Measurements from ENCODE around the gene DCAF6.

The DCAF6 gene

DNA sequence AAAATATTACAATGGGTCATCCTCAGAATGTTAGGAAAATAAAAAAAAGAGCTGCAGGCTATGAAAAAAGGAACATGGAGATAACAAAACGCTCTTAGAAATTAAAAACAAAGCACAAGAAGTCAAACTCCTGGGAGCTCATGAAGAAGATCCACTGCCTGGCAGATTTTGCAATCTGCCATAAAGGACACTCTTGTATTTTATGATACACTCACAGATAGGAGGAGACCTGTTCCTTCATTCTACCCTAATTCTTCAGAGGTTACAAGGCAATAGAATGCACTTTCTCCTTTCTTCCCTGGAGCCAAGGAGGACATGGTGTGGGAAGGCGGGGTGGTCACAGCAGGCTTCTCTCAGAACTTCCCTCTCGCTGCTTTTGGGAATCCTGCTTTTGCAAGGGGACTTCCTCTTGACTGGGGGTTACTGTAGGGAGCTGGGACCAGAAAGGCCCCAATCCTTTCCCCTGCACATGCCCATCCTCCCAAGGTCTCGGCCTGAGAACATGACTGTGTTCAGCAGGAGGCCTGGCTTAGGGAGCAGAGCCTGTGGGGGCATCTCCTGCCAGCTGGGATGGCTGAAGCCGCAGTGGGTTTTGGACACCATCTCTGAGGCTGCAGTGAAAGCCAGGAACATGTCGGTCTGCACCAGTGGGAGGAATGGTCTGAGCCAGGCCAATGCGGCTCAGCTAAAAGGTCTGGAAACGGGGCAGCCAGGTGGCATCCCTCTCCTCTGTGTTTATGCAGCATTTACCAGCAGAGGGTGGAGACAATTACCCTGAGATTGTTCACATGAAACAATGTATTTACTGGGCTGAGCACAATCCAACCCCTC lies 155.5 kb downstream of the DCAF6 start:
- FAIRE-seq: no peak
- TF ChIP-seq SPI1 (IDR thresholded peaks at IDR 0.05; ENCODE audit: low read depth, low read length): no peak
- no peak for TF ChIP-seq PAX5 (IDR thresholded peaks at IDR 0.05; ENCODE audit: insufficient read depth, low read length, severe bottlenecking)
- TF ChIP-seq POLR2A (IDR thresholded peaks at IDR 0.05; ENCODE audit: low read depth, low read length): no peak
- no peak for TF ChIP-seq TAF1 (IDR thresholded peaks at IDR 0.05; ENCODE audit: low read depth, low read length)
- no peak for DNase-seq (ENCODE audit: insufficient read length, low spot score)

DNA sequence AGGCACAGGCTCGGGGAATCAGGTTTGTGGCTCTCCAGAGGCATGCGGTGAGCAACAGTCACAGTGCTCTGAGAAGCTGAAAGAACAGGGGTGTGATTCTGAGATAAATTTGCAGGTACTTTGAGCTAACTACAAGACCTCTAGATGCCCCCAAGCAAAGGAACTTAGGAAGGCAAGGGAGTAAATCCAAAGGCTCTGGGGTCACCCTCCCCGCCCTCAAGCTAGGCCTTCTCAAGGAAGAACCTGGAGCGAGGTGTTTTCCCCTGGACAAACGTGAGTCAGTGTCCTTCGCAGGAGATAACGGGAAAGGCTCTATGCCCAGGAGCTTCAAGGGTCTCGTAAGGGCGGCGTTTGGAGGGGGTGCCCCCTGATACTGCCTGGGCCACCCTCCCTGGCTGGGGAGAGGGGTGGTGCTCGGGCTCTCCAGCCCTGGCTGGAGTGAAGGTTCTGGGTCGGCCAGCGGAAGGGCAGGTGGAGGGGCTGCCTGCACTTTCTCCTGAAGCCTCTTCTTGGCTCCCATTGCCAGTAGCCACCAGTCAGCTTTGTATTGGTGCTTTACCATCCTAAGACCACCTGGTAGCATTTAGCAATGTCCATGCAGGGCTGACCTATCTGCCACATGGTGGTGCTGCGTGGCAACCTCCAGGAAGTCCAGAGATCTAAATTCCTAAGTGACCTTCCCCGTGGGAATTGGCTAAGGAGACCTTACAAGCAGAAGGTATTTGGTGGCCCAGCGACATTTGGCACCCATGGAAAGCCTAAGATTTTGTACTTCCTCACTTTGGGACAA lies 156.3 kb downstream of the DCAF6 start:
- FAIRE-seq (no peak), DNase-seq (ENCODE audit: insufficient read length, low spot score) (no peak)
- TF ChIP-seq POLR2A (IDR thresholded peaks at IDR 0.05; ENCODE audit: low read depth, low read length) (no peak), SPI1 (IDR thresholded peaks at IDR 0.05; ENCODE audit: low read depth, low read length) (no peak), POU2F2 (IDR thresholded peaks at IDR 0.05; ENCODE audit: low read depth, low read length) (no peak), PAX5 (IDR thresholded peaks at IDR 0.05; ENCODE audit: insufficient read depth, low read length, severe bottlenecking) (no peak), POLR2AphosphoS5 (IDR thresholded peaks at IDR 0.05; ENCODE audit: low read depth, low read length) (no peak), TAF1 (IDR thresholded peaks at IDR 0.05; ENCODE audit: low read depth, low read length) (no peak)

DNA sequence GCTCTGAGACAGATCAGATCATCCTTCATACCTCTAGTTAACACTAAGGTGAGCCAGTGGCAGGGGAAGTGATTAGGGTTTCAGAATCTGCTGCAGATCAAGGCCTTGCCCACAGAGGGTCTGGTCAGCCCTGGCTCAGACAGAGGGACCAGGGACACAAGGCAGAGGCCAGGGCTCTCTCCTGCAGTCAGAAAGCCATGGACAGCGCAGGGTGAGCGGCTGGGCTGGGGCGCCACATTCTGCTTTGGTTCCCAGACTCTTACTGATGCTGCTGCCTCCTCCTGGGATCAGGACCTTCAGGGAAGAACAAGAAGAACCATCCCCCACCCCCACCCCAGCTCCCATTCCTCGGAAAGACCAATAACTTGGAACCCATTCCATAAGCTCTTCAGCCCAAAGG lies 157.1 kb downstream of the DCAF6 start:
- FAIRE-seq (no peak), DNase-seq (ENCODE audit: insufficient read length, low spot score) (no peak)
- no peak for TF ChIP-seq TAF1 (IDR thresholded peaks at IDR 0.05; ENCODE audit: low read depth, low read length)
- no peak for TF ChIP-seq POLR2AphosphoS5 (IDR thresholded peaks at IDR 0.05; ENCODE audit: low read depth, low read length)

DNA sequence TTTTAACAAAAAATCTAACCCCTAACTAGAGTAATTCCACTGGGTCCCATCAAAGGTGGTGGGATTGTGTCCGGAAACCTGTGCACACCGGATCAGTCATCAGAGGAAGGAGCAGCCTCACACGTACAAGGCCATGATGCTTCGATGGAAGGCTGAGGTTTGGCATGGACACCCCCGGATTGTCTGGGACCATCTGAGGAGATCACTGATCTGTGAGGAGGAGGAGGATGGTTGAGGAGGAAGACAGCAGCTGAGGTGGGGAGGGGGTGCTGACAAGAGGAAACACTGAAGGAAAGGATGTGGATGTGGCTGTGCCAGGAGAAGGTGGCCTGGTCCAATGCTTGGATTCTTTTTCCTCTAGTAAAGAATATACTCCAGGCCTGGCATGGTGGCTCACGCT lies 159.0 kb downstream of the DCAF6 start:
- no peak for TF ChIP-seq TAF1 (IDR thresholded peaks at IDR 0.05; ENCODE audit: low read depth, low read length)
- no peak for TF ChIP-seq POLR2A (IDR thresholded peaks at IDR 0.05; ENCODE audit: low read depth, low read length)
- TF ChIP-seq SPI1 (IDR thresholded peaks at IDR 0.05; ENCODE audit: low read depth, low read length): no peak
- TF ChIP-seq POLR2AphosphoS5 (IDR thresholded peaks at IDR 0.05; ENCODE audit: low read depth, low read length): no peak
- no peak for TF ChIP-seq POU2F2 (IDR thresholded peaks at IDR 0.05; ENCODE audit: low read depth, low read length)
- TF ChIP-seq PAX5 (IDR thresholded peaks at IDR 0.05; ENCODE audit: insufficient read depth, low read length, severe bottlenecking): no peak
- FAIRE-seq (no peak), DNase-seq (ENCODE audit: insufficient read length, low spot score) (no peak)

GRCh38 chr1:168096296-168097165 lies 160.0 kb downstream of the DCAF6 start:
- DNase-seq (ENCODE audit: insufficient read length, low spot score) (no peak), FAIRE-seq (no peak)
- TF ChIP-seq POU2F2 (IDR thresholded peaks at IDR 0.05; ENCODE audit: low read depth, low read length) (no peak), POLR2A (IDR thresholded peaks at IDR 0.05; ENCODE audit: low read depth, low read length) (no peak), SPI1 (IDR thresholded peaks at IDR 0.05; ENCODE audit: low read depth, low read length) (no peak), TAF1 (IDR thresholded peaks at IDR 0.05; ENCODE audit: low read depth, low read length) (no peak), POLR2AphosphoS5 (IDR thresholded peaks at IDR 0.05; ENCODE audit: low read depth, low read length) (no peak), PAX5 (IDR thresholded peaks at IDR 0.05; ENCODE audit: insufficient read depth, low read length, severe bottlenecking) (no peak)

- DNase-seq (ENCODE audit: insufficient read length, low spot score) (no peak), FAIRE-seq (no peak)
Observed at GRCh38 chr1:168097921-168098528, 161.5 kb downstream of the DCAF6 start.

GRCh38 chr1:168098534-168099320 lies 162.2 kb downstream of the DCAF6 start:
- TF ChIP-seq POLR2AphosphoS5 (IDR thresholded peaks at IDR 0.05; ENCODE audit: low read depth, low read length) (no peak), SPI1 (IDR thresholded peaks at IDR 0.05; ENCODE audit: low read depth, low read length) (no peak), TAF1 (IDR thresholded peaks at IDR 0.05; ENCODE audit: low read depth, low read length) (no peak), POLR2A (IDR thresholded peaks at IDR 0.05; ENCODE audit: low read depth, low read length) (no peak), PAX5 (IDR thresholded peaks at IDR 0.05; ENCODE audit: insufficient read depth, low read length, severe bottlenecking) (no peak), POU2F2 (IDR thresholded peaks at IDR 0.05; ENCODE audit: low read depth, low read length) (no peak)
- DNase-seq (ENCODE audit: insufficient read length, low spot score): no peak
- no peak for FAIRE-seq

More at GRCh38 chr1:168097921-168098528, 161.5 kb downstream of the DCAF6 start:
- TF ChIP-seq POLR2AphosphoS5 (IDR thresholded peaks at IDR 0.05; ENCODE audit: low read depth, low read length) (no peak), TAF1 (IDR thresholded peaks at IDR 0.05; ENCODE audit: low read depth, low read length) (no peak), PAX5 (IDR thresholded peaks at IDR 0.05; ENCODE audit: insufficient read depth, low read length, severe bottlenecking) (no peak), SPI1 (IDR thresholded peaks at IDR 0.05; ENCODE audit: low read depth, low read length) (no peak), POU2F2 (IDR thresholded peaks at IDR 0.05; ENCODE audit: low read depth, low read length) (no peak), POLR2A (IDR thresholded peaks at IDR 0.05; ENCODE audit: low read depth, low read length) (no peak)

DNA sequence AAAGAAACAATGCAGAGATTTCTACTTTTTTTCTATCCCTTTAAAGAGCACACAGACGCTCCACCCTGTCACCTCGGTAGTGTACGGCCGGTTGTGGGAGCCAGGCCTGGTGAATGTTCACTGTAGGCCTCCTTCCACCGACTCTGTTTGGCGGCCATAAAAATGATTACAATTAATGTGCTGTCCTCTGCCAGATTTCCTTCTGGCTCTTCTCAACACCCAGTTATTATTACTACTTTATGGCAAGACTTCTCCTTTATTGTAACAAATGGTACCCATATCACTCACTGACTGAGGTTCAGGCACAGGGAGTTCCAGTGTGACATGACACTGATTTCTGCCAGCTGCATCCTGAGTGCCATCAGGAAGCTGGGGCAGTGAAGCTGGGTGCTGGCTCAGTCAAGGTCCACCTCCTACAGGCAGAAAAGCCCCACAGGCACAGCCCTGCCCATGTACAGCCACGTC lies 162.9 kb downstream of the DCAF6 start:
- FAIRE-seq (no peak), DNase-seq (ENCODE audit: insufficient read length, low spot score) (no peak)
- TF ChIP-seq TAF1 (IDR thresholded peaks at IDR 0.05; ENCODE audit: low read depth, low read length) (no peak), PAX5 (IDR thresholded peaks at IDR 0.05; ENCODE audit: insufficient read depth, low read length, severe bottlenecking) (no peak), POLR2A (IDR thresholded peaks at IDR 0.05; ENCODE audit: low read depth, low read length) (no peak), POU2F2 (IDR thresholded peaks at IDR 0.05; ENCODE audit: low read depth, low read length) (no peak), SPI1 (IDR thresholded peaks at IDR 0.05; ENCODE audit: low read depth, low read length) (no peak), POLR2AphosphoS5 (IDR thresholded peaks at IDR 0.05; ENCODE audit: low read depth, low read length) (no peak)
